Activated T-cell treated with anti-CD3 and anti-CD28 coated beads for 4 hours (primary cell): Measurements from ENCODE around the gene MFSD2B.

ENCODE experiments used
- DNase-seq: peaks from one replicate; pipeline ENCODE4 v3.0.0-alpha.2; 2020

Gene MFSD2B

DNA sequence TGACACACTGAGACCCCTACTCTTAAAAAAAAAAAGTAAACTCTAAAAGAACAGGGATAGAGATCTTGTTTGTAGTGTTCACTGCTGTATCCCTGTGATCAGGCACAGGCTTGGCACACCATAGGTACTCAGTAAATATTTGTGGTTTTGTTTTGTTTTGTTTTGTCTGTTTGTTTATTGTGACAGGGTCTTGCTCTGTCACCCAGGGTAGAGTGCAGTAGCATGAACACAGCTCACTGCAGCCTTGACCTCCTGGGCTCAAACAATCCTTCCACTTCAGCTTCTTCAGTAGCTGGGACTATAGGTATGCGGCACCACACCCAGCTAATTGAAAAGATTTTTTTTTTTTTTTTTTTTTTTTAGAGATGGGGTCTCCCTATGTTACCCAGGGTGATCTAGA, 43.1 kb downstream of the MFSD2B start:
- DNase-seq = no peak

GRCh38 chr2:24054366-24055010, 44.6 kb downstream of the MFSD2B start:
- no peak for DNase-seq

- DNase-seq = no peak
These were observed 45.9 kb downstream of the MFSD2B start for GRCh38 chr2:24055750-24056149.

GRCh38 chr2:24058564-24059271, 48.8 kb downstream of the MFSD2B start:
- no peak for DNase-seq

- DNase-seq = no peak
These were observed 55.5 kb downstream of the MFSD2B start for GRCh38 chr2:24065341-24065740.

DNA sequence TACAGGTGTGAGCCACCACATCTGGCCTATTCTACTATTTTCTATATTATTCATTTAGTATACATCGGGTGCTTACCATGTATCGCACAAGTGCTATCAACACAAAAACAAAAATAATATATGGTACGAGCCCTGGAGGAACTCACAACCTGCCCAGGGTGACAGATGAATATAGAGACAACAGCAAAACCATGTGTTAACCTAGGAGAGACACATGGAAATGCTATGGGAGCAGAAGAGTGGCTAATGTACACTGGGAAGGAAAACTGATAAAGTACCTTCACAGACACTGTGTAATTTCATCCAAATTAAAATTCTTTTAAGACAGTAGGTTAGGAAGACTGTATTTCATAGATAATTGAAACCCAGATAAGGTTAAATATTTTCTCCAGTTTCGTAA, 62.4 kb downstream of the MFSD2B start:
- no peak for DNase-seq

DNA sequence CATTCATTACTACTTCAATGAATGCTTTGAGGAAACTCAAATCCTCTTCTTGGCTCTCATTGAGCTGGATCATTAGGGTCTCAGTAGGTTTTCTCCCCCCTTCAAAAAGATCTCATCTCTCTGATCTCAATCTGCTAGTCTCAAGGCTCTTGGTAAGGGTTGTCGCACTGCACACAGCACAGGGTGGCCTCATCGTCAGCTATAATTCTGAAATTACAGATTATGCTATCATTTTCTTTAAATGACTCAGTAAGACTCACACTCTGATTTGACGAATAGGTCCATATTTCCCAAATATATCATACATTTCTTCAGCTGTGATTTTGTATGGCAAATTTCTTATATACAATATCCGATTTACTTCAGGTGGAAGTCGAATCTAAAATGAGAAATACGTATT, 63.9 kb downstream of the MFSD2B start:
- no peak for DNase-seq

DNA sequence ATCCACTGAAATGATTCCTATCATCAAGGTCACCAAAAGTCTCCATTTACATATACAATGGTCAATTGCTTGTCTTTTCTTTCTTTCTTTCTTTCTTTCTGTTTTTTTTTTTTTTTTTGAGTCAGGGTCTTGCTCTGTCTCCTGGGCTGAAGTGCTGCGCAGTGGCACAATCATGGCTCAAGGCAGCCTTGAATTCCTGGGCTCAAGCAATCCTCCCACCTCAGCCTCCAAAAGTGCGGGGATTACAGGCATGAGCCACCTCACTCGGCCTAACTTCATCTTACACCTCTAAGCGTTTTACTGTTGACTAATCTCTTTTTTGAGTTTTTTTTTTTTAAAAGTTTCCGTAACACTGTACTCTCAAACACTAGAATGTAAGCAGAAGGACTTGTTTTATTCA, 65.4 kb downstream of the MFSD2B start:
- no peak for DNase-seq
